ENCODE data around the gene SSR1.

GRCh38 chr6:7307533-7307932 lies 5.5 kb downstream of the SSR1 start:
- no peak for TF ChIP-seq CTCF (conservative IDR thresholded peaks at IDR 0.05; ENCODE audit: low read length)
- TF ChIP-seq EZH2phosphoT487 (IDR thresholded peaks at IDR 0.05; ENCODE audit: borderline replicate concordance, low read depth, low read length) = no peak

Measured in OCI-LY7 (cell line).